Activated CD8-positive, alpha-beta memory T cell treated with anti-CD3 and anti-CD28 coated beads for 24 hours (primary cell): Measurements from ENCODE around the gene ABCC4.

Source experiments
- DNase-seq: peaks from one replicate; pipeline ENCODE4 v3.0.0-alpha.2; 2020

ABCC4 gene

GRCh38 chr13:94978516-94978915 is 322.7 kb downstream of the ABCC4 start:
- no peak for DNase-seq

DNA sequence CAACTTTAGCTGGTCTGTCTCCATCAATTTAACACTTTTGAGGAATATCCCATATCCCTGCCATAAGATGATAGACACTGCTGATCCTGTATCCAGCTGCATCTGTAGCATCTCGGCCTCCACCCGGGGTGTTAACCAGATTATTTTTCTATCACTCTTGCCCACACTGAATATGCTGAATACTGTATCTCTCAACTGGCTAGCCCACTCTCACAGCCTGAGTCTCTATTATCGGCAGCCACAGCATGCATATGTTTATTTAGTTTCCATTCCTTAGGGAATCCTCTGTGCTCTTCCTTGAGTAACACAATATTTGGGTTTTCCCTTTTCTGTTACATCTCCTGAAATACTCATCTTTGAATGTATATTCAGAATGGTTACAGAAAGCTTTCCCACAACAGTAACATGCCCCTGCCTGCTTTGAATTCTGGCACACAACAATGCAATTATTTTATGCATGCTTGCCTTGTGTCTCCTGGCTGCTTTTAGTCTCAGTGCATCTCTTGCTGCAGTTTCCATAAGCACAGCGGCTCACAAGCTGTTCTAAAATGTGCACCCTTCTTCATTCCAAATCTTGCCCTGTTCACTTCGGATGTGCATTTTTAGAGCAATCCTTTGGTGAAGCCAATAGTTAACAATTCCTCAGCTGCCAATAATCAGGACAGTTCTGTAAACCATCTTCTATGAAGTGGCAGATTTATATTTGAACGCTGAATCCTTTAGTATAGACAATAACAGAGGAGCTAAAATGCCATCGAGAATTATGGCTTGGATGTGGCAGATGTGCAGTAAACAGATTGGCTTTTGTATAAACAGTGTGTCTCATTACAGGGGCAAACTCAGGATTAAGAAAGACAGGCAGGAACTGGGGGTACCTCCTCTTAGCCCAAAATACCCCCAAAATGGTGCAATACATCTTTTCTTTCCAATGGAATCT is 327.0 kb downstream of the ABCC4 start:
- no peak for DNase-seq

DNA sequence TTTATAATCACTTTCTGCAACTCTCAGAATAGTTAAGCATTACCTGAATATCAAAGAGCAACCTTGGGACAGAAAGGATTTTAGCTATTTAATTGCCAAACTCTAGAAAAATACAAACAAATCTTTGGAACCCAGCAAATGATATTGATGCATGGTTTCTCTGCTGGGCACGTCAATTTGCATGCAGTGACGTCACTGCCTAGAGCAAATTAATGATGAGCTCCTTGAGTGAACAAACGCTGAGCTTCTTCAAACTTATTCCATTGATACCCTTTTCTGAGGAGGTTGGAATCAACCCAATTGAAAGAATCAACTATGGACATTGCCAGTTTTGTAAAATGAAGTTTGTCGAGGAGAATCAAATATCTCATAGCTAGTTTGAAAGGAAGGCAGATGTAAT is 329.0 kb downstream of the ABCC4 start:
- DNase-seq = no peak
